NT2/D1 (cell line): Measurements from ENCODE around the gene EXOC6.

Experiments used
- DNase-seq: peaks from one replicate; pipeline ENCODE4 v3.0.0-alpha.2; 2011; ENCODE audit warnings: low read depth, low spot score
- H3K27me3 ChIP-seq: 2 replicates; pipeline ENCODE4 v1.6.0; 2011; ENCODE audit warnings: mild to moderate bottlenecking; ENCODE audit not compliant: insufficient read length, insufficient read depth
- H3K36me3 ChIP-seq: 2 replicates; pipeline ENCODE4 v1.6.1; 2011; ENCODE audit warnings: mild to moderate bottlenecking, low read length, mixed read lengths; ENCODE audit not compliant: insufficient read depth, insufficient read length
- H3K4me1 ChIP-seq: 2 replicates; pipeline ENCODE4 v1.5.1; 2011; ENCODE audit not compliant: insufficient read depth, insufficient read length
- H3K4me3 ChIP-seq: 2 replicates; pipeline ENCODE4 v1.5.1; 2011; ENCODE audit warnings: low read depth; ENCODE audit not compliant: insufficient read length
- H3K9ac ChIP-seq: 2 replicates; pipeline ENCODE4 v1.6.0; 2011; ENCODE audit warnings: low read depth; ENCODE audit not compliant: insufficient read length
- H3K9me3 ChIP-seq: 2 replicates; pipeline ENCODE4 v1.5.1; 2011; ENCODE audit warnings: mild to moderate bottlenecking, low read length; ENCODE audit not compliant: insufficient read depth
- SUZ12 ChIP-seq: IDR thresholded peaks from 2 replicates; pipeline ENCODE4 v1.6.1; 2011; ENCODE audit not compliant: insufficient read length, insufficient read depth; ENCODE audit errors: extremely low read depth
- YY1 ChIP-seq: IDR thresholded peaks from 2 replicates; pipeline ENCODE4 v1.6.1; 2011; ENCODE audit not compliant: insufficient read length, insufficient read depth
- ZNF274 ChIP-seq: IDR thresholded peaks from 2 replicates; pipeline ENCODE4 v1.6.1; 2011; ENCODE audit warnings: mild to moderate bottlenecking, low read depth, low read length

EXOC6 gene

DNA sequence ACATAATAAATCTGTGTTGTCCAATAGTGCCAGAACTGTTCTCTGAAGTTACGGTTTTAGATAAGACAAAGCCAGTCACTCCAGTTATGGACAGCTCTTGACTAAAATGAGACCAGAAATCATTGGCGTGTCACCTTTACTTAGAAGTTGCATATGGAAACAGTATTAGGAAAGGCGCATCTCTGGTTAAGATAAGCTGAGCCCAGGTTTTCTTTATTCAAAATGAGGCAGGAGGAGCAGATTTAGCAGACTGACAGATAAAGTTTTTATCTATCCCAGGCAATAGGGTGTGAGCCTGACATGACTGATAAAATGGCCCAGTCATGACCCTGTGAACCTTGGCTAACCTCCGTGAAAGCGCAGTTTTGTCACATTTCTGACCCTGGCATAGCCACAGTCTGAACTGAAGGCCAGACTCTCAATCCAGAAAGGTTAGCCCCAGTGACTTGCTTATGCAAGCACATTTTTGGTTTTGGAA is 229.6 kb downstream of the EXOC6 start:
- TF ChIP-seq SUZ12 (no peak), YY1 (no peak), ZNF274 (no peak)
- Histone ChIP-seq H3K36me3 (no peaks in the 10 kb centered on the region), H3K4me3 (no peak overlapping the region), H3K27me3 (peaks cover 81% of the 10 kb centered on the region), H3K9me3 (no peaks in the 10 kb centered on the region), H3K9ac (no peak overlapping the region), H3K4me1 (no peaks in the 10 kb centered on the region)
- DNase-seq: no peak

DNA sequence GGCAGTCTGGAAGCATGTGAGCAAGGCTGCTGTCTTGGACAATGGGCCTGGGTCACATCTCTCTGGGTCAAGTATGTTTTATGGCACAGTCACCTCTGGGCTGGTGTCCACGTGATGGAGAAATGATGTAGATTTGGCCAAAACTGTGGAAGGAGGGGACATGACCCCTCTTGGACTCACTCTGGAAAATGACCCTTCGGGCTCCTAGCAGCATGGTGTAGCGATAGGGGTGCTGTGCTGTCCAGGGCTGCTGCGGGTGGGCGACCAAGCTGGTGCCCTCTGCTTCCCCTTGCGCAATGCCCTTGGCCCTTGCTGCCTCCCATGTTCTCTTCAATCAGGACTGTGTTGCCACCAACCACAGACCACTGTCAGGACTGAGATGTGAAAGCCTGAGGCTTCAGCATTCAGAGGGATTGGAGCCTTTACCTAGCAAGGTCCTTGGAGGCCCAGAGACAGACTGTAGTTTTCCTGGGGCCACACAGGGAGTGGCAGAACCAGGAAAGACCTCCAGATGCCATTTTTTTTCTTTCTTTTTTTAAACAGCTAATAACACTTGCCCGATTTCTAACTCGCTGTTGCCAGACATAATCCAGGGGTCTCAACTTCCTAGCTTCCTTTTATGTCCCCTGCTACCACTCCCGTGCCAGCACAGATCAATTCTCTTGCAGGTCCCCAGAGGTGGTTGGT is 231.5 kb downstream of the EXOC6 start:
- no peak for TF ChIP-seq YY1
- TF ChIP-seq SUZ12: no peak
- no peak for TF ChIP-seq ZNF274
- no peaks in the 10 kb centered on the region for H3K36me3 ChIP-seq
- no peaks in the 10 kb centered on the region for H3K4me1 ChIP-seq
- H3K9me3 ChIP-seq: no peaks in the 10 kb centered on the region
- H3K4me3 ChIP-seq: no peak overlapping the region
- DNase-seq: no peak
- no peak overlapping the region for H3K9ac ChIP-seq
- peaks cover 68% of the 10 kb centered on the region for H3K27me3 ChIP-seq

DNA sequence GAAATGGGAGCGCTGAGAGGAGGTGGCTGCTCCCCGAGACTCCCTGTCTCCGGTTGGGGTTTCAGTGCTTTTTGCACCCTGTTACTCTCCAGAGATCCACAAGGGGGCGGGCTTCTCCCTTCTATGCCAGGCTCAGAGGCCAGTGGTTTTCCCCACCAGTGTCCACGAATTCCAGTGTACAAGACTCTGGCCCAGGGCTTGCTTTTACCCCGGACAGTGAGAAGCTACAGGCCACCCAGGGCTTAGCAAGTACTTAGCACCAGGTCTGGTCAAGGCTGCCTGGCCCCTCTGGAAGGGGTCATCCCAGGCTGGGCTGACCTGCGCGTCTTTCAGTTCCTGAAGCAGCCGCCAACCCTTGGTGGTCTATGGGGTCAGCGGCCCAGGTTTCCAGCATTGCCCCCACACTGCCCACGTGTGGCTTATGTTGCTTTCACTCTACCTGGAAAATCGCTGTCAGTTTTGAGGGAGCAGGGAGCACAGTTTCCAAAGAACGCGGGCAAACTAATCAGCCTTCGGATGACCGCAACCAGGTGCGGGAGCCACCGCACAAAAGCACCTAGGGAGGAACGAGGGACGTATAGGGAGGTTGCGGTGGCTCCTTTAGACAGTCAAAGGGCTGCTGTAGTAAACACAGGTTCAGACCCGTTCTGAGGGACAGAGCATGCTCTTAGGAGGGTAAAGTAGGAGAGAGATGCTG is 232.2 kb downstream of the EXOC6 start:
- Histone ChIP-seq H3K36me3 (no peaks in the 10 kb centered on the region), H3K27me3 (peaks cover 61% of the 10 kb centered on the region), H3K9me3 (no peaks in the 10 kb centered on the region), H3K4me3 (no peak overlapping the region), H3K9ac (no peak overlapping the region), H3K4me1 (no peaks in the 10 kb centered on the region)
- DNase-seq: no peak
- no peak for TF ChIP-seq SUZ12
- no peak for TF ChIP-seq ZNF274
- TF ChIP-seq YY1: no peak

DNA sequence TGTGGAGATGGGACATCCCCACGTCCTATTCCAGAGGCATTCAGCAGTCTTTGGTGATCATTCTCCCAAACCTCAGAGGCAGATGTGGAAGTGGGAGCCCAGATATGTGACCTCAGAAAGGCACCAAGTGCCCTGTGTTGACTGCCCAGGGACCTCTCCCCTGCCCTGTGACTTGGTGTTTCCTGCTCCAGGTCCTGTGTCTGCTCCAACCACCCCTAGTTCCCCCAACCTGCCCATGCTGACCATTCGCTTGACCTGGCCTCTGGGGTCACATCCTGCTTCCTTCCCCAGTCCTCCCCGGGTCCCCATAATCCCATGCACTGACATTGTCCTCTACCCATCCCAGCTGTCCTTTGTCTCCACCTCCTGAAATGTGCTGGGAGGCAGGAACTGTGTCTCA is 233.0 kb downstream of the EXOC6 start:
- Histone ChIP-seq H3K27me3 (peaks cover 52% of the 10 kb centered on the region), H3K36me3 (no peaks in the 10 kb centered on the region), H3K9me3 (no peaks in the 10 kb centered on the region), H3K4me1 (no peaks in the 10 kb centered on the region), H3K9ac (no peak overlapping the region), H3K4me3 (no peak overlapping the region)
- TF ChIP-seq SUZ12 (no peak), YY1 (no peak), ZNF274 (no peak)
- DNase-seq: no peak

DNA sequence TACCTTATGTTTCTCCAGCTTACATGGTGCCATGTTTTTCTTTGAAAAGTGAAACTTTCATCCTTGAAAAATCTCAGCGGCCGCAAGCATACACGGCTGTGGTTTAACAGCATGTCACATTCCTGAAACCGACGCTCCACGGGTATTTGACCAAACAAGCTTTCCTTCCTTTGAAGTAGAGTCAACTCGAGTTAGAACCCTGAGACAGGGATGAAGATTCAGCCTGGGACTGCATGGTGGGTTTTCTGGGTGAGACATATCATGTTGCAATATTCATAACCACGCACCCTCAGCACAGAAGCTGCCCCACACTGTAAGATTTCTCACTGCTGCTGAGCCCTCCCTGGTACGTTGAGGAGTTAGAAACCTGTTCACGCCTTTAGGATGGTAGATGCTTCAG is 233.5 kb downstream of the EXOC6 start:
- Histone ChIP-seq H3K27me3 (peaks cover 47% of the 10 kb centered on the region), H3K9me3 (no peaks in the 10 kb centered on the region), H3K4me3 (no peak overlapping the region), H3K36me3 (no peaks in the 10 kb centered on the region), H3K4me1 (no peaks in the 10 kb centered on the region), H3K9ac (no peak overlapping the region)
- DNase-seq: no peak
- TF ChIP-seq SUZ12: no peak
- no peak for TF ChIP-seq YY1
- no peak for TF ChIP-seq ZNF274

DNA sequence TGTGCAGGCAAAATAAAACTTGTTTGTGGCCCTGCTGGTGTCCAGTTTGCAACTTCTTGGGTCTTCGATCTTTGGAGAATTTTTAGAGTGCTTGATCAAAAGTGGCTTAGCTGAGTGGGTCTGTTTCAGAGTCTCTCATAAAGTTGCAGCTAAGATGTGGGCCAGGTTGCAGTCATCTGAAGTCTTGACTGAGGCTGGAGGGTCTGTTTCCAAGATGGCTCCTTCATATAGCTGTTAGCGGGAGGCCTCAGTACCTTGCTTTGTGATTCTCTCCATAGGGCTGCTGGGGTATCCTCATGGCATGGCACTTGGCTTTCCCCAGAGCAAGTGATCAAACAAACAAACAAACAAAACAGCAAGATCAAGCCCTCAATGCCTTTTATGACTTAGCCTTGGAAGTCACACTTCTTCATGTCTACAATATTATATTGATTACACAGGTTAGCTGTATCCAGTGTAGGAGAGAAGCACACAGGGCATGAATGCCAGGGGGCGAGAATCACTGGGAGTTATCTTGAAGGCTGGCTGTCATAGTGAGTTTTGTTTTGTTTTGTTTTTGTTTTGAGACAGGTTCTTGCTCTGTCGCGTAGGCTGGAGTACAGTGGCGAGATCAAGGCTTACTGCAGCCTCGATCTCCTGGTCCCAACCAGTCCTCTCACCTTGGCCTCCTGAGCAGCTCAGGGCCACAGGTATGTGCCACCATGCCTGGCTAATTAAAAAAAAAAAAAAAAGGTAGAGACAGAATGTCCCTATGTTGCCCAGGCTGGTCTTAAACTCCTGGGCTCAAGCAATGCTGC is 235.6 kb downstream of the EXOC6 start:
- Histone ChIP-seq H3K4me3 (no peak overlapping the region), H3K4me1 (no peaks in the 10 kb centered on the region), H3K9me3 (no peaks in the 10 kb centered on the region)

More for the DNA sequence above, 235.6 kb downstream of the EXOC6 start:
- Histone ChIP-seq H3K9ac (no peak overlapping the region), H3K27me3 (peaks cover 31% of the 10 kb centered on the region), H3K36me3 (no peaks in the 10 kb centered on the region)
- DNase-seq: no peak
- TF ChIP-seq SUZ12 (no peak), YY1 (no peak), ZNF274 (no peak)
